Activated naive CD4-positive, alpha-beta T cell treated with anti-CD3 and anti-CD28 coated beads, Interleukin-2, amount 50 U/mL, for 72 hours (primary cell): ENCODE measurements around the gene AMACR. TPM values are rescaled to one million over a fixed set of nuclear protein-coding genes. Genes with fewer than 3 reads are reported as not detected.
"Not testable (repeated sequence)": the region's sequence is repeated elsewhere in the genome, so short reads cannot be mapped to it uniquely, and the experiment has no call there.

Experiments
- ATAC-seq, 2 donors: fragments of 150-1000 bp; cut with Tn5 transposase; 2 replicates each; pipeline ENCODE4 v1.10.0; 2021; ENCODE audit warnings: mild to moderate bottlenecking in 2 of 2, moderate library complexity in 2 of 2
- DNase-seq, 2 donors: peaks; one replicate each; pipeline ENCODE4 v3.0.0; 2021 to 2022; ENCODE audit warnings: low spot score in 2 of 2
- H3K27ac Mint-ChIP-seq, 2 donors: one replicate each; pipeline ENCODE4 v1.8.0; 2022; ENCODE audit warnings: mild to moderate bottlenecking in 2 of 2, mixed read lengths in 2 of 2
- H3K36me3 Mint-ChIP-seq, 2 donors: one replicate each; pipeline ENCODE4 v1.8.0; 2022; ENCODE audit warnings: mixed read lengths in 2 of 2
- H3K9me3 Mint-ChIP-seq, 2 donors: one replicate each; pipeline ENCODE4 v1.8.0; 2022; ENCODE audit warnings: mixed read lengths in 2 of 2
- total RNA-seq, 2 donors: library from RNA; stranded (reverse); gene quantifications; one replicate each; pipeline ENCODE4 v1.2.3, GENCODE V29; 2022

AMACR gene
- total RNA-seq, 2 donors from 2014 or later: 4.0 to 5.2 TPM

DNA sequence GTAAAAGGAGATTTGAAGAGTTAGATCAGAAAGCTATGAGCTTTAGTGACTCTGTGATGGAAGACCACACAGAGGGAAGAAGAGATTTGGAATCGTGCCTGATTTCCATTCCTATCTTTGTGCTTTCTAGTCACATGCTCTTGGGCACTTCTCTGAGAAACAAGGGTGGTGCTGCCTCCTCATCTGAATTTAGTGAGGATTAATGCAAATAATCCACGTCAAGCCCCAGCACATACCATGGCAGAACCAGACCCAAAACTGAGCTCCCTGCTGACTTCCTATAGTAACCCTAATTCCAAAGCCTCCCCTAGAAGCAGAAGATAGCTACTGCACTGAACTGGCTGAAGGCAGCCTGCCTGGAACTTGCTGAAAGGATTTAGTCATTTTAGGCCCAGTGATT is 41.0 kb downstream of the AMACR start:
- no peaks in the 10 kb centered on the region for H3K9me3 Mint-ChIP-seq
- H3K27ac Mint-ChIP-seq: no peak overlapping the region
- DNase-seq (no peak), ATAC-seq (no peak)
- no peaks in the 10 kb centered on the region for H3K36me3 Mint-ChIP-seq

DNA sequence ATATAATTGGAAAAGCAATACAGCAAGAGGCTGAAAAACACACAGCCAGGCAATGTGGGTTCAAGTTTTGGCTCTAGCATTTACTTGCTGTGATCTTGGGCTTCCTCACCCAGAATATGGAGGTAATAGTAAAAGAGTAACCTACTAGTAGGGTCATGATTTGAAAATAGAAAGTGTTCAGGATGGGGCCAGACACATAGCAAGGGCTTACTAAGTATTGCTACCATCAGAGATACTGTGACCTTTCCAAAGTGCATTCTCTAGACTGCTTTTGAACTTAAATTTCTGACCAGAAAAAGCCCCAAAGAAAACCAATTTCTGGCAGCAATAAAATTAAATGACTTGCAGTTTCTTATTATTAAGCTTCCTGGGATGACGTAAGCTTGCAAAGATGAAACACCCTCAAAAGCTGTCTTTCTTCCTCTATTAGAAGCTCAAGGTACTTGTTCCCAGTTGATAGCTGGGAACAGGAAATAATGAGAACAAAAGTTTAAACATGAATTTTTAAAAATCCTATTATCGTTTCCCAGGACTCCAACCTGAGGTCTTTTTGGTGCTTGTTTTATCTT is 43.6 kb downstream of the AMACR start:
- peak in 1 of 2 donors; percentile 49 for ATAC-seq
- Mint-ChIP-seq H3K9me3 (no peaks in the 10 kb centered on the region), H3K36me3 (no peaks in the 10 kb centered on the region), H3K27ac (no peak overlapping the region)
- no peak for DNase-seq

DNA sequence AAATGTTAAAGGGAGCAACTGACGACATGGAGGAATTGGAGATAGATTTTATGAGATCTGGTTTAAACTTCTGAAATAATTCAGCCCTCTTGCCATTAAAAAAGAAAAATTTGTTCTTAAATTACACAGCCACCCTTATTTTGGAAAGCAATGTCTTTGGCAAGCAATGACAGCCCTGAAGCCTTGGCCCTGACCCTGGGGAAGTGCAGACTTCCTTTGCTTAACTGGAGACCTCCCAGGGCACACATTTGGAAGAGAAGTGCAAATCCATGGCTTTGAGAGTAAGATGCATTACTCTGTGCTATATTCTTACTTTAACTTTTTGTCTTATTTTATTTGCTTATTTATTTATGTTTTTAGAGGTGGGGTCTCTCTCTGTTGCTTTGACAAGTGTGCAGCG is 49.7 kb downstream of the AMACR start:
- no peak overlapping the region for H3K27ac Mint-ChIP-seq
- ATAC-seq (no peak), DNase-seq (no peak)
- H3K36me3 Mint-ChIP-seq: peaks cover 0 to 12% of the 10 kb centered on the region in 2 donors
- peaks cover 5 to 6% of the 10 kb centered on the region in 2 donors for H3K9me3 Mint-ChIP-seq

DNA sequence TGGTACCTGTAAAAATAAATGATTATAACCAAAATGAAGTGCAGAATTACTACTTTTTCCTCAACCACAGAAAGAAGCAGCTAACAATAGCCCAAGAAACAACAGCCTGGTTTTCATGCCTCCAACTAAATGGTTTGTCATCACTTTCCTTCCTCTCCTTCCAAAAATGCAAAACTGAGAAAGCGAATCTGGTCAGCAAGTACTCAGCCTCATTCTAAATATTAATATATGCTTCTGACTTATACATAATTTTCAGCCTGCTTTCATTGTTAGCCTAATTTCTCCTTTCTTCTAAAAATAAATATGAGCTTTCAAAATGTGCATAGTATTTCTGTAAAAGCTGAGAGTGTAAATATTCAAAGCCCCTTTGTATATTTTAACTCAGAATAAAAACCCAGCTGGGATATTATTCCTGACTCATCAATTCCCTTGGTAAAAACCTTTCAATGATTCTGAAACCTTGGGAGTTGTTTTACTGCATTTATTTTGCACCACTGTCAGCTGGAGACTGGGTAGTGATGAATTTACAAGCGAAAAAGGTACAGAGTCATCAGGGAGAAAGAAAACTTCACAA is 50.2 kb downstream of the AMACR start:
- Mint-ChIP-seq H3K27ac (no peak overlapping the region), H3K9me3 (peaks cover 5 to 6% of the 10 kb centered on the region in 2 donors), H3K36me3 (peaks cover 0 to 12% of the 10 kb centered on the region in 2 donors)
- ATAC-seq: no peak
- no peak for DNase-seq

DNA sequence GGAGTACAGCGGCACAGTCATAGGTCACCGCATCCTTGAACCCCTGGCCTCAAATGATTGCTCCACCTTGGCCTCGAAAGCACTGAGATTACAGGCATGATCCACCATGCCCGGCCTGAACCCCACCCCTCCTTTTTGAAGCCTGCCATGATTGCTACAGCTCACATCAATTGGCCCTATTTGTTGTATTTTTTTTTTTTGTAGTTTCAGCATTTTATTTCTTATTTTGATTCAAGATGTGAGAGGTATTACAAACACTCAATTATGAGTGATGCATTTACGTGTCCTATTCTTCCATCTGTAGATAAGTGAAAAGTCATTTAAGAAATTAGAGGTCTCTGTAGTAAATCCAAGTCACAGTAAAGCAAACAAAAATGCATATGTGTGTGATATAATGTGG is 55.7 kb downstream of the AMACR start:
- not testable (repeated sequence) for H3K9me3 Mint-ChIP-seq

DNA sequence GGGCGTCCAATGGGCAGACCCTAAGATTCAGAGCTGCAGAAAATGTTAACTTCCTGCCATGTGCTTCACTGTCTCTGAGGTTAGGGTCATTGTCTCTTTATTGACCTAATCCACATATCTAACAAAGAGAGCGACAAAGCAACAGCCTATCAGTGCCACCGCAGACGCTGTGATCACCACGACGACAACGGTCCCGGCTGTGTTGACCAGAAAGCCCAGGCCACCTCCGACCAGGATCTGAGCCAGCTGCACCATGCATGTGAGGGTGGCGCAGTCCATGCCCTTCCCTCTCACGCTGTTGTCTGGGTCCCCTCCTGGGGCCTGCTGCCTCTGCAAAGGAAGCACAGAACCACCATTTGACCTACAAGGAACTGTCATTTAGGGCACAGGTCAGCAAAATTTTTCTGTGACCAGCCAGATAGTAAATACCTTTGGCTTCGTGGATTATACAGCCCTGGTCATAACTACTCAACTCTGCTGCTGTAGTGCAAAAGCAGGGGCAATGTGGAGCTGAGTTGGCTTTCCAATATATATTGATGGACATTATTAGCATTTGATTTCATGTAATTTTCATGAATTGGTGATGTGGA is 63.2 kb downstream of the AMACR start:
- ATAC-seq (no peak), DNase-seq (no peak)
- H3K27ac Mint-ChIP-seq: no peak overlapping the region
- H3K36me3 Mint-ChIP-seq: no peaks in the 10 kb centered on the region
- H3K9me3 Mint-ChIP-seq: no peaks in the 10 kb centered on the region

More for the DNA sequence above, 55.7 kb downstream of the AMACR start:
- not testable (repeated sequence) for ATAC-seq, H3K27ac Mint-ChIP-seq, DNase-seq
- H3K36me3 Mint-ChIP-seq: peaks cover 0 to 12% of the 10 kb centered on the region in 2 donors

DNA sequence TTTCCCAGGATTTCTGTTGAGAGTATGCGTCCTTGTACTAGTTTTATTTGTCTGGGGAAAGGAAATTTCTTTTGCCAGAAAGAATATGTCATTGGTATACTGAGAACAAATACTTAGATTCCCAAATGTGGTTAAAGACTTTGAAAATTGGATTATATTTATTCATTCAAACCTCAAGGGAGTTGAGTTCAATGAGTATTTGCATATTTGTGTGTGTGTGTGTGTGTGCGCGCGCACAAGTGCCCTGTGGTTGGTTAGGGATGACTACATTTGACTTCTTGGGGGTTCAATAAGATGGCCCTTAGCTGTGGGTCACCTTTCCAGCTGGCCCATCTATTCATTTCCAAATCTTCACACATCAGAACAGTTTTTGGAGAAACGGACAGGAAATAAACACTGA is 66.8 kb downstream of the AMACR start:
- ATAC-seq: no peak
- Mint-ChIP-seq H3K27ac (no peak overlapping the region), H3K9me3 (no peaks in the 10 kb centered on the region), H3K36me3 (no peaks in the 10 kb centered on the region)
- no peak for DNase-seq

DNA sequence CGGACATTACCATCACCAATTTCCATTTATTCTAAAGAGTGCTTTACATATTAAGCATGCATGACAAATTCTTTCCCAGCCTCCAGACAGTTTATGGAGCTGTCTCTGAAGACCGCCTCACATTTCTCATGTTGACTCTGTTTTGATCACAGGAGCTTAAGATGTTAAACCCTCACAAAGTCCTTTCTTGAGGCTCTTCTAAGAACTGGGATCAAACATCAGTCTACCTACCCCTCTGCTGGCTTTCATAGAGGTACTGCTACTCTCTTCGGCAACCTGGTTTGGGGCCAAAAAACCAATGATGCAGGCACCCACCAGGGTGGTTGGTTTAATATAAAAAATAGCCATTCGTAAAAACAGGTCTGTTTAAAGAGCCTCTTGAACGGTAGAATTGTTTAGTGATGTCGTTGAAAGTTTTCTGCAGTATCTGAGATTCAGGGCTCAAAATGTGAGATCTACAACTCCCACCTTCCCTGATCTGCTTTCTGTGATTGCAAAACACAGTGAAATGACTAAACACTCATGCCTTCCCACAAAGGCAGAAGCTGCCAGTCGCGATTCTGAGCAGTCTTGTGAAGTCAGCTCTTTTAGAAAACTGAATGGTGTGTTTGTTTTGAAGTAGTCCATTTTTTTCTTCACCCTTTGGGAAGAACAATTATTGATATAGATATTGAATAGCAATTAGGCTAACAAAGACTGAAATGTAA is 68.1 kb downstream of the AMACR start:
- Mint-ChIP-seq H3K9me3 (no peaks in the 10 kb centered on the region), H3K36me3 (no peaks in the 10 kb centered on the region), H3K27ac (no peak overlapping the region)
- DNase-seq (no peak), ATAC-seq (no peak)

DNA sequence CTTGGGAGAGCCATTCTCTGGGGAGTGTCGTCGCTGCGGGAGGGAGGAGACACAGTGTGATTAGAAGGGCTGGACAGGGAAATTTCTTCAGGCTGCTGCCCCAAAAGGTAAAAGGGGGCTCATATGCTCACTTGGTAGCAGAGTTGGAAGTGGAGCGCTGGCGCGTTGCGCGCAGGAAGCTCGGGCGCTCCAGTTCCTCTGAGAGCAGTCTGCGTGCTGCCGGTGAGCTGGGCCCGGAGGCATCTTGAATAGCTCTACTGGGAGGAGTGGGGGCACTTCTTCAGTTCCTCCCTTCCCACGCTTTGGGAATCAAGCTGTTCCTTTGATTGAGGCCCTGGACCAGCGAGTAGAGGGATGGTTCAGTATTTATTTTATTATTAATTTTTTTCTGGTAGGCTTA is 69.0 kb downstream of the AMACR start:
- ATAC-seq (no peak), DNase-seq (no peak)
- Mint-ChIP-seq H3K9me3 (no peaks in the 10 kb centered on the region), H3K27ac (no peak overlapping the region), H3K36me3 (no peaks in the 10 kb centered on the region)

DNA sequence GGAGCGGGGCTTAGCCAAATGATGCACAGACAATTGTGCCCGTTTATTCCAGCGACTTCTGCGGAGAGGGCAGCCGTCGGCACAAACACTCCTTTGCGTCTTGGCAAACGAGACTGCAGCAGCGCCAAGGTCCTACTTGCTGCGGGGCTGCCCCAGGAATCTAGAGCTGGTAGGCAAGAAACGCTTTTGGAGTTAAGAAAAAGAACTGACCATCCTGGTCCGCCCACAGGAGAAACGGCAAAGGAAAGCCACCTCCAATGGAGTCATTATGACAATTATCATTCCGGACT is 69.4 kb downstream of the AMACR start:
- no peak overlapping the region for H3K27ac Mint-ChIP-seq
- ATAC-seq: no peak
- no peaks in the 10 kb centered on the region for H3K9me3 Mint-ChIP-seq
- no peaks in the 10 kb centered on the region for H3K36me3 Mint-ChIP-seq
- DNase-seq: no peak

DNA sequence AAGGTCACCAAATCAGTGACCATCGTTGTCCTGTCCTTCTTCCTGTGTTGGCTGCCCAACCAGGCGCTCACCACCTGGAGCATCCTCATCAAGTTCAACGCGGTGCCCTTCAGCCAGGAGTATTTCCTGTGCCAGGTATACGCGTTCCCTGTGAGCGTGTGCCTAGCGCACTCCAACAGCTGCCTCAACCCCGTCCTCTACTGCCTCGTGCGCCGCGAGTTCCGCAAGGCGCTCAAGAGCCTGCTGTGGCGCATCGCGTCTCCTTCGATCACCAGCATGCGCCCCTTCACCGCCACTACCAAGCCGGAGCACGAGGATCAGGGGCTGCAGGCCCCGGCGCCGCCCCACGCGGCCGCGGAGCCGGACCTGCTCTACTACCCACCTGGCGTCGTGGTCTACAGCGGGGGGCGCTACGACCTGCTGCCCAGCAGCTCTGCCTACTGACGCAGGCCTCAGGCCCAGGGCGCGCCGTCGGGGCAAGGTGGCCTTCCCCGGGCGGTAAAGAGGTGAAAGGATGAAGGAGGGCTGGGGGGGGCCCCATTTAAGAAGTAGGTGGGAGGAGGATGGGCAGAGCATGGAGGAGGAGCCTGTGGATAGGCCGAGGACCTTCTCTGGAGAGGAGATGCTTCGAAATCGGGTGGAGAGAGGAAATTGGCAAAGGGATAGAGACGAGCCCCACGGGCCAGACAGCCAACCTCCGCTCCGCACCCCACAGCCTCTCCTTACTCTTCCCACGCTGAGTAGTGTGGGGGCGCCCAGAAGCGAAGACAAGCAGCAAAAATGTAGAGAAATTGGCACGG is 69.9 kb downstream of the AMACR start:
- no peaks in the 10 kb centered on the region for H3K9me3 Mint-ChIP-seq
- DNase-seq: no peak

DNA sequence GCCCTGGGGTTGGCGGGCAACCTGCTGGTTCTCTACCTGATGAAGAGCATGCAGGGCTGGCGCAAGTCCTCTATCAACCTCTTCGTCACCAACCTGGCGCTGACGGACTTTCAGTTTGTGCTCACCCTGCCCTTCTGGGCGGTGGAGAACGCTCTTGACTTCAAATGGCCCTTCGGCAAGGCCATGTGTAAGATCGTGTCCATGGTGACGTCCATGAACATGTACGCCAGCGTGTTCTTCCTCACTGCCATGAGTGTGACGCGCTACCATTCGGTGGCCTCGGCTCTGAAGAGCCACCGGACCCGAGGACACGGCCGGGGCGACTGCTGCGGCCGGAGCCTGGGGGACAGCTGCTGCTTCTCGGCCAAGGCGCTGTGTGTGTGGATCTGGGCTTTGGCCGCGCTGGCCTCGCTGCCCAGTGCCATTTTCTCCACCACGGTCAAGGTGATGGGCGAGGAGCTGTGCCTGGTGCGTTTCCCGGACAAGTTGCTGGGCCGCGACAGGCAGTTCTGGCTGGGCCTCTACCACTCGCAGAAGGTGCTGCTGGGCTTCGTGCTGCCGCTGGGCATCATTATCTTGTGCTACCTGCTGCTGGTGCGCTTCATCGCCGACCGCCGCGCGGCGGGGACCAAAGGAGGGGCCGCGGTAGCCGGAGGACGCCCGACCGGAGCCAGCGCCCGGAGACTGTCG is 70.7 kb downstream of the AMACR start:
- no peak for DNase-seq
- no peak for ATAC-seq
- Mint-ChIP-seq H3K36me3 (no peaks in the 10 kb centered on the region), H3K9me3 (no peaks in the 10 kb centered on the region), H3K27ac (no peak overlapping the region)

More for the DNA sequence above, 69.9 kb downstream of the AMACR start:
- no peak for ATAC-seq
- no peaks in the 10 kb centered on the region for H3K36me3 Mint-ChIP-seq
- H3K27ac Mint-ChIP-seq: no peak overlapping the region

DNA sequence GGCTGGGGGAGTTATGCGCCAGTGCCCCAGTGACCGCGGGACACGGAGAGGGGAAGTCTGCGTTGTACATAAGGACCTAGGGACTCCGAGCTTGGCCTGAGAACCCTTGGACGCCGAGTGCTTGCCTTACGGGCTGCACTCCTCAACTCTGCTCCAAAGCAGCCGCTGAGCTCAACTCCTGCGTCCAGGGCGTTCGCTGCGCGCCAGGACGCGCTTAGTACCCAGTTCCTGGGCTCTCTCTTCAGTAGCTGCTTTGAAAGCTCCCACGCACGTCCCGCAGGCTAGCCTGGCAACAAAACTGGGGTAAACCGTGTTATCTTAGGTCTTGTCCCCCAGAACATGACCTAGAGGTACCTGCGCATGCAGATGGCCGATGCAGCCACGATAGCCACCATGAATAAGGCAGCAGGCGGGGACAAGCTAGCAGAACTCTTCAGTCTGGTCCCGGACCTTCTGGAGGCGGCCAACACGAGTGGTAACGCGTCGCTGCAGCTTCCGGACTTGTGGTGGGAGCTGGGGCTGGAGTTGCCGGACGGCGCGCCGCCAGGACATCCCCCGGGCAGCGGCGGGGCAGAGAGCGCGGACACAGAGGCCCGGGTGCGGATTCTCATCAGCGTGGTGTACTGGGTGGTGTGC is 71.4 kb downstream of the AMACR start, which contains the start of gene RXFP3:
RXFP3 (plus strand) TSS at position 6 of the 636 bp plus-strand sequence; CDS start at position 361, 355 bp downstream.
- Mint-ChIP-seq H3K36me3 (no peaks in the 10 kb centered on the region), H3K9me3 (no peaks in the 10 kb centered on the region), H3K27ac (no peak within 1 kb of the TSS)
- peak in 1 of 2 donors; percentile 26 for ATAC-seq
- no peak for DNase-seq
